ENCODE results near the gene HOXD13.

DNA sequence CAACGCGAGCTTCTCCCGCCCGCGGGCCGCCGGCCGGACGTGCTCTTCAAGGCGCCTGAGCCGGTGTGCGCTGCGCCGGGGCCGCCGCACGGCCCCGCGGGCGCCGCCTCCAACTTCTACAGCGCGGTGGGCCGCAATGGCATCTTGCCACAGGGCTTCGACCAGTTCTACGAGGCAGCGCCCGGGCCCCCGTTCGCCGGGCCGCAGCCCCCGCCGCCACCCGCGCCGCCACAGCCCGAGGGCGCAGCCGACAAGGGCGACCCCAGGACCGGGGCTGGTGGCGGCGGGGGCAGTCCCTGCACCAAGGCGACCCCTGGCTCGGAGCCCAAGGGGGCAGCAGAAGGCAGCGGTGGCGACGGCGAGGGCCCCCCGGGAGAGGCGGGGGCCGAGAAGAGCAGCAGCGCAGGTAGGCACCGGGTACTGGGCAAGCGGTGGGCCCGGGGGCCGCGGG lies 15.2 kb downstream of the HOXD13 start:
- TF ChIP-seq, protein P1, sequence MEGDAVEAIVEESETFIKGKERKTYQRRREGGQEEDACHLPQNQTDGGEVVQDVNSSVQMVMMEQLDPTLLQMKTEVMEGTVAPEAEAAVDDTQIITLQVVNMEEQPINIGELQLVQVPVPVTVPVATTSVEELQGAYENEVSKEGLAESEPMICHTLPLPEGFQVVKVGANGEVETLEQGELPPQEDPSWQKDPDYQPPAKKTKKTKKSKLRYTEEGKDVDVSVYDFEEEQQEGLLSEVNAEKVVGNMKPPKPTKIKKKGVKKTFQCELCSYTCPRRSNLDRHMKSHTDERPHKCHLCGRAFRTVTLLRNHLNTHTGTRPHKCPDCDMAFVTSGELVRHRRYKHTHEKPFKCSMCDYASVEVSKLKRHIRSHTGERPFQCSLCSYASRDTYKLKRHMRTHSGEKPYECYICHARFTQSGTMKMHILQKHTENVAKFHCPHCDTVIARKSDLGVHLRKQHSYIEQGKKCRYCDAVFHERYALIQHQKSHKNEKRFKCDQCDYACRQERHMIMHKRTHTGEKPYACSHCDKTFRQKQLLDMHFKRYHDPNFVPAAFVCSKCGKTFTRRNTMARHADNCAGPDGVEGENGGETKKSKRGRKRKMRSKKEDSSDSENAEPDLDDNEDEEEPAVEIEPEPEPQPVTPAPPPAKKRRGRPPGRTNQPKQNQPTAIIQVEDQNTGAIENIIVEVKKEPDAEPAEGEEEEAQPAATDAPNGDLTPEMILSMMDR (IDR thresholded peaks at IDR 0.05) = no peak
- no peak for TF ChIP-seq POLR2A (IDR thresholded peaks at IDR 0.05)
